HG03558 (cell line): Measurements from ENCODE around the gene SRSF3.
"Not testable (repeated sequence)": the region's sequence is repeated elsewhere in the genome, so short reads cannot be mapped to it uniquely, and the experiment has no call there.

Experiments
- ATAC-seq: cut with Tn5 transposase; IDR thresholded peaks from one replicate; pipeline ENCODE4 v1.9.1; 2021; ENCODE audit warnings: moderate number of reproducible peaks; ENCODE audit not compliant: unreplicated experiment; ENCODE audit errors: extremely low read depth

SRSF3 gene

DNA sequence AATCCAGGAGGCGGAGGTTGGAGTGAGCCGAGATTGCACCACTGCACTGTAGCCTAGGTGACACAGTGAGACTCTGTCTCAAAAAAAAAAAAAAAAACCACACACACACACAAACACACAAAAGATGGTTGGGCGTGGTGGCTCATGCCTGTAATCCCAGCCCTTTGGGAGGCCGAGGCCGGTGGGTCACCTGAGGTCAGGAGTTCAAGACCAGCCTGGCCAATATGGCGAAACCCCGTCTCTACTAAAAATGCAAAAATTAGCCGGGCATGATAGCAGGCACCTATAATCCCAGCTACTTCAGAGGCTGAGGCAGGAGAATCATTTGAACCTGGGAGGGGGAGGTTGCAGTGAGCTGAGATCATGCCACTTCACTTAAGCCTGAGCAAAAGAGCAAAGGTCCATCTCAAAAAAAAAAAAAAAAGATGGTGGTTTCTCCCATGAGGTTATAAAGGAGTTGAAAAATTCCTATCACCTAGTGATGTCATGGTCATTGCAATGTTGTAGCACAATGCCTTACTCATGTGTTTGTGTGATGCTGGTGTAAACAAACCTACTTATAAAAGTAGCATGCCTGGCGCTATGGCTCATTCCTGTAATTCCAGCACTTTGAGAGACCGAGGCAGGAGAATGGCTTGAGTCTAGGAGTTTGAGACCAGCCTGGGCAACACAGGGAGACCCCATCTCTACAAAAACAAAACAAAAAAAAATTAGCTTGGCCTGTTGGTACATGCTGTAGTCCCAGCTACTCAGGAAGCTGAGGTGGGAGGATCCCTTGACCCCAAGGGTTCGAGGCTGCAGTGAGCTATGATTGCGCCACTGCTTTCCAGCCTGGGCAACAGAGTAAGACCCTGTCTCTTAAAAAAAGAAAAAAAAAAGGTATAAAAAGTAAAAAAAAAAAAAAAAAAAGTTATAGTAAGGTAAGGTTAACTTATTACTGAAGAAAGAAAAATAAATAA lies 21.5 kb upstream of the SRSF3 start:
- ATAC-seq: not testable (repeated sequence)

DNA sequence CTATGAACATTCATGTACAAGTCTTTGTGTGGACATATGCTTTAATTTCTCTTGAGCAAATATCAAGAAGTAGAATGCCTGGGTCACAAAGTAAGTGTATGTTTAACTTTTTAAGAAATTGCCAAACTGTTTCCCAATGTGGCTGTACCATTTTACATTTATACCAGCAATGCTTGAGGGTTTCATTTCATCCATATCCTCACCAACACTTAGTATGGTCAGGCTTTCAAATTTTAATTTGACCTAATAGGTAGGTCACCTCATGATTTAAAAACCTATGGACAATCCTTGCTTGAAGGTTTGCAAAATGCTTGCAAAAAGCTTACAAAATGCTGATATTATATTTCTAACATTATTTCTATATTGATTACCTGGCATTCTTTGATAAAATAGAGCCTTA lies 19.5 kb upstream of the SRSF3 start:
- ATAC-seq: no peak

DNA sequence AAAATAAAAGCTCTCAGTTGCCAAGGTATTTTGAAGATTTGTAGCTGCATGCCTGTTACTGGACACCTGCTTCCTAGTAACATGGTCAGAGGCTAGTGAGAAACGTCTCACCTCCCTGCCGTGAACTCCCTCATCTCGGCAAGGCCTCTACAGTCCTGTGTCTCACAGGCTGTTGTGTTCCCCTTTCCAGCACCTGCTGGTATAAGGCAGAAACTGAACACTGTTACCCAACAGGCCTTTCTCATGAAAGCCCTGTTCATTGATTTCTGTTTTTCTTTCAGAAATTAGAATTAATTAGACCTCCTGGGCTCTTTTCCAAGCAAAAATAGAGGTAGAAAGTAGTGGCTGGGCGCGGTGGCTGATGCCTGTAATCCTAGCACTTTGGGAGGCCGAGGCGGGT lies 17.6 kb upstream of the SRSF3 start:
- no peak for ATAC-seq

DNA sequence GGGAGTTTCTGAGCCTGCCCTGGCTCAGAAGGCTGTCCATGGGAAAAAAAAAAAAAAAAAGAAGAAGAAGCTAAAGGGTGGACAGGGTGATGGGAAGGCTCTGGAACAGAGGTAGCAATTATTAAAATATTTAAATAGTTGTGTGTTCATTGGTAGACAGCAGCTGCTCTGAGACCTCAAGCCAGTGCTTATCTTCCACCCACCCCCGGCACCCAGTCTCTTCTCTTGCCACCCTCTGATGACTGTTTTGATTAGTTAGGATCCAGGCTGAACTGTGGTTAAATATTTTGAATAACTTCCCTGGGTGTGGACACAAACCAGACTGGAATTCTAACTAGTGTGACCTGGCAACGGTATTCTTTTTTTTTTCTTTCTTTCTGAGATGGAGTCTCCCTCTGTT lies 16.9 kb upstream of the SRSF3 start:
- ATAC-seq: no peak

DNA sequence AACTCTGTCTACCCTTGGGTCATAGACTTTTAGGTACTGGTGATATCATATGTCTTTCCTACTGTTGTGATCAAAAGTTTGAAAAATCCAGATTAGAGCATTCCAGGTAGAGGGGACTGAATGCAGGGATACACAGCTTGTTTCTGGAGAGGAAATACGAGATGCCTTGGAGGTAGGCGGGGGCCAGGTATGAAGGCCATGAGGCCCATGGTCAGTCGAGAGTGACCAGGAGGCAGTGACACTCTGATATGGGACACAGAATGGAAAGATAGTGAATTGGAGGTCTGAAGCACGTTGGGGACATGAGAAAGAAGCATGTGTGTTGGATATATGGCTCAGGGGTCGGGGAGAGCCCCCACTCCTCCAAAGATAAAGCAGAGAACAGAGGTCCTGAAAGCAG lies 16.1 kb upstream of the SRSF3 start:
- ATAC-seq: no peak

DNA sequence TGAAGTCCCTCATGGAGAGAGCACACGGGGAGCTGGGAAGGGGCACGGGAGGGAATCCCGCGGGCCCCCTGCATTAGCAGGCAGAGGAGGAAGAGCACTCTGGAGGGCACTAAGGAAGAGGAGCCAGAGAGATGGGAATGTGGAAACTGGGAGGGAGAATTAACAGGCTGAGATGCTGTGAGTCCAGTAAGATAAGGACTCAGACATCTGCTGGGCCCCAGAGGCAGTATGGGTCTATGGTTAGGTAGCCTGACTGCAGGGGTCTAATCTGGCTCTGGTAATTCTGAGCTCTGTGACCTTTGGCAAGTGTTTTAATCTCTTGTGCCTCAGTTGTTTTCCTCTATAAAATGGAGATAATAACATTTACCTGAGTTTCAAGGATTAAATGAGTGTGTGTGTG lies 15.7 kb upstream of the SRSF3 start:
- no peak for ATAC-seq

DNA sequence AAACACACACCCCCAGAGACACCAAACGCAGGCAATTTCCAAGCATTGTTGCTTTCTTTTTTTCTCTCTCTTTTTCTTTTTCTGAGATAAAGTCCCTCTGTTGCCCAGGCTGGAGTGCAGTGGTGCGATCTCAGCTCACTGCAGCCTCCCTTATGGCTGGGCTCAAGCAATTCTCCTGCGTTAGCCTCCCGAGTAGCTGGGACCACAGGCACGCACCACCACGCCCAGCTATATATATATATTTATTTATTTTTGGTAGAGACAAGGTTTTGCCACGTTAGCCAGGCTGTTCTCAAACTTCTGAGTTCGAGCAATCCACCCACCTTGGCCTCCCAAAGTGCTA lies 14.0 kb upstream of the SRSF3 start:
- no peak for ATAC-seq

DNA sequence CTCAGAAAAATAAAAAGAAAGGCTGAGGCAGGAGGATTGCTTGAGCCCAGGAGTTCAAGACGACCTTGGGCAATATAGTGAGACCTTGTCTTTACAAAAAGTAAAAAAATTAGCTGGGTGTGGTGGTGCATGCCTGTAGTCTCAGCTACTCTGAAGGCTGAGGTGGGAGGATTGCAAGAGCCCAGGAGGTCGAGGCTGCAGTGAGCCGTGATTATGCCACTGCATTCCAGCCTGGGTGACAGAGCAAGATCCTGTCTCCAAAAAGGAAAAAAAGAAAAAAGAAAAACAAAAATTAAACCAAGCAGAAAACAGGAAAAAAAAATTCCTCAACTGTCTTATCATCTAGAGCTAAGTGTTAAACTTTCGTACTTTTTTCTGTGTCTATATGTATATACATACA lies 12.4 kb upstream of the SRSF3 start:
- ATAC-seq: no peak

DNA sequence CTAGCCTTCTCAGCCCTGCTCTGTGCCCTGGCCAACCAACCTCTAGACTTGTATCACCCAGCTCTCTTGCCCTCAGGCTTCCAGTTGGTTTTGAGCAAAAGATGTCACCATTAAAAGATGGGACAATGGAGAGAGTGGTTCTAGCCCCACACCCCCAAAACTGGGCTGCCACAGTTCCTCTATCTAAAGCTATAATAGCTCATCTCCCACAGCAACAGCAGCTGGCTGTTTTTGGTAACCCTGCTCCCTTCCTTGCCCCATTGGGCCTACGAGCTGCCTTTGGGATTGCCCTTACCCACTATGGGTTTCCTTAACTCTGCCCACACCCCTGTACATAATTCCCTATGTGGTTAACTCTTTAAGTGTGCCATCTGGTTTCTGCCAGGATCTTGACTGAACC lies 7.6 kb upstream of the SRSF3 start:
- no peak for ATAC-seq

DNA sequence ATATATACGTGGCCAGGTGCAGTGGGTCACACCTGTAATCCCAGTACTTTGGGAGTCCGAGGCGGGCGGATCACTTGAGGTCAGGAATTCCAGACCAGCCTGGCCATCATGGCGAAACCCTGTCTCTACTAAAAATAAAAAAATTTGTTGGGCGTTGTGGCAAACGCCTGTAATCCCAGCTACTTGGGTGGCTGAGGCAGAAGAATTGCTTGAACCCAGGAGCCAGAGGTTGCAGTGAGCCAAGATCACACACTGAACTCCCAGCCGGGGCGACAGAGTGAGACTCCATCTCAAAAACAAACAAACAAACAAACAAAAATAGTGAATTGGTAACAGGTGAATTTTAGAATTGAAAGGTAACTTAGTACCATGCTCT lies 5.1 kb upstream of the SRSF3 start:
- ATAC-seq: not testable (repeated sequence)

DNA sequence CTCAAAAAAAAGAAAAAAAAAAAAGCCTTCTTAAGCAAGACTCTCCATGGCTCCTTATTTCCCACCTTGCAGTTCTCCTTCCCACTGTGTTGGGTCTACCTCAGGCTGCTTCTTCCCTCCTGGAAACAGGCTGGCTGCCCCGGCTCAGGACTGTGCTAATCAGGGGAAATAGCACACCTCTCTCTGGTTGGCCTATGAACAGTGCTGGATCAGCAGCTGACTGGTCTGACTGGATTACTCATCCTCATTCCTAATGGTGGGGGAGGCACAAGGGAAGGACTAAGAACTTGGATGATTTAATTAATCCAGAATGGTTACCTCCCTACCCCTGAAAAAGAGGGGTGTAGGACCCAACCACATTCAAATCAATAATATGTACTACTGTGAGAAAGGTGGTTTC lies 3.9 kb upstream of the SRSF3 start:
- no peak for ATAC-seq

DNA sequence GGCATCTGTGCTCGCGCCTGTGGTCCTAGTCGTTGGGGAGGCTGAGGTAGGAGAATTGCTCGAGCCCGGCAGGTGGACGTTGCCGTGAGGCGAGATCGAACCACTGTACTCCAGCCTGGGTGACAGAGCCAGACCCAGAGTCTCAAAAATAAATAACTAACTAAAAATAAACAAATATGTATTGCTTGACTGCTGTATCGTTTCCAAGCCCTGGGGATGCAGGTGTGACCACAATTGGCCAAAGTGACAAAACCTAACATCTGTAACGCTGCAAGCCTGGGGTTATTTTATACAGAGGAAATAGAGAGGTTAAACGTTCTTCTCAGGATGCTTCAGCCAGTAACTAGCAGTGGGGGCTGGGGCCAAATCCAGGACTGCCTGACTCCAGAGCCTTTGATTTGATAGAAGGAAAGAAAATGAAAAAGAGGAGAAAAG lies 1.9 kb upstream of the SRSF3 start:
- ATAC-seq: no peak

DNA sequence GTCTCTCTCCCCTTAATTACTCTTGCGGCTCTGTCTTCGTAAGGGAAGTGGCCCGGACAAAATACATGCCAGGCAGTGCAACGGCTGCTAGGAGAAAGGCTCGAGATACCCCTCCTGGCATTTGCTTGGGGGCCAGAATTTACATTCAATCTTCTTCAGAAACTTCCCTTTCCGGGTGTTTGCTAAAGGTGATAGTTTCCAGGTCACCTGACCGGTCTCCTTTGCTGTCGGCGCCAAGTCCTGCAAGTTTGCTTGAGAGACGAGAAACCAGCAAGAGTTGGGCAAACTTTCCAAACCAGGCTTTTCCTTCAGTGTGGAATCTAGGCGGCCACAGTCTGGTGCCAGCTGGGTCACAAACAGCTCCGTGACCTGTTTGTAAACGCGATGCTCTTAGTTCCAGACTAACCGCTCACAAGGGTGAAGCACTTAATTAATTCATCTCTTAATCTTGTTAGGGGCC lies 563 bp upstream of the SRSF3 start:
- peak; percentile 4 for ATAC-seq

DNA sequence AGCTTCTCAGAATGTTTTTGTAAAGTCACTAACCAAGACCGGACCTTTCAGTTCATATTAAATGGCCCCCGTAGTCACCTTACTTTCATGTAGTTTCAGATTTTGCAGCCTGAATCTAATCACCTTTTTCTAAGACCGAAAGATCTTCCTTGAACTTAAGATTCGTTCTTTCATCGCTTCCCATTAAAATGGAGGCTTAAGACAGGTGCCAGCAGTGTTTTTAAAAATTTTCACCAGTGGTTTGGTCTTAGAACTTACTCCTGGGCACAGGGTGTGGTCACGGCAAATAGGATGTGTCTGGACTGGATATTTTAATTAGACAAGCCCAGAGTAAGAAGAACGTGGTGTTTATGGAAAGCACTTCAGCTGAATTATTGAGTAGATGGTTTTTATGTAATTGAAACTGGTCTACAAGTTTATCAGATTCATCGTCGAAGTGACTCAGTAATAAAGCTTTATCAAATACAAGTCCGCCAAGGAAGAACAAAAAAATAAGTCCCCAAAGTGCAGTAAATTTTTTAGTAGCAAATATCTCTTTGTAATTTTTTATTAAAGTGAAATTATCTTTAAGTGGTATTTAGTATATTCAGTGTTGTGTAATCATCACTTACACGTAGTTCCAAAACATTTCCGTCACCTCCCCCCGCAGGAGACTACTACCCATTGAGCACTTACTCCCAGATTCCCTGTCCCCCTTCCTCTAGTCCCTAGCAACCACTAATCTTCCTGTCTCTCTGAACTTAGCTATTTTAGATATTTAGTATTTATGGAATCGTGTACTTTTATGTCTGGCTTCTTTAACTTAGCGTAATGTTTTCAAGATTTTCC lies 868 bp downstream of the SRSF3 start:
- no peak for ATAC-seq

DNA sequence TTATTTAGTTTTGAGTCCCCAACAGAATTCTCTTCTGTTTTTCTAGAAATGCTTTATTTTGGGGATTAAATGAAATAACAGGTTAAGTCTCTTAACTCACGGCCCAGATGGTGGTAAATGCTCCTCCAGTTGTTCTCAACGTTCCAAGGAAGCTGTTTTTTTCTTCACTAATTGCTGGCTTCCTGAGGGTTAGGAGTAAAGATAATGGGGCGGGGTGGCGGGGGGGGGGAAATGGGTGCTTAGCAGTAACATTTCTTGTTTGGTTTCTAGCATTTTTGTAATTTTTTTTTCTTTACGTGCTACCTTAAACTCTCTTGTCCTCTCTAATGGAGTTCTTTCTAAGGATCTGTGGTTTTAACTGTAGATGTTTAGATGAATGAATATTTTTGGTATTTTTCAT lies 2.2 kb downstream of the SRSF3 start:
- ATAC-seq: no peak

DNA sequence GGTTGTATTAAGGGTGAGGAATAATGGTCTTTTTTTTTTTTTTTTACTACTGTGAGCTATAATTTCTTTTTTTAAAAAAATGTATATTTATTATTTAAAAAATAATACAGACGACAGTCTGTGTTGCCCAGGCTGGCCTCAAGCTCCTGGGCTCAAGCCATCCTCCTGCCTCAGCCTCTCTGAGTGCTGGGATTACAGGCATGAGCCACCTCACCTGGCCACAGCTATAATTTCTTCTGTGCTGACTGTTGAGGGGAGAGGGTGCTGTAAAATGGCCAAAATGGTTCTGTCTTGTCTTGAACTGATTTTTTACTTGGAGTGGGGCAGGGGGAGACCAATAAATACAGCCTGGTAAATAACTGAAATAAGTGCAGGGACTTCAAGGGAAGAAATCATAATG lies 3.6 kb downstream of the SRSF3 start:
- no peak for ATAC-seq

DNA sequence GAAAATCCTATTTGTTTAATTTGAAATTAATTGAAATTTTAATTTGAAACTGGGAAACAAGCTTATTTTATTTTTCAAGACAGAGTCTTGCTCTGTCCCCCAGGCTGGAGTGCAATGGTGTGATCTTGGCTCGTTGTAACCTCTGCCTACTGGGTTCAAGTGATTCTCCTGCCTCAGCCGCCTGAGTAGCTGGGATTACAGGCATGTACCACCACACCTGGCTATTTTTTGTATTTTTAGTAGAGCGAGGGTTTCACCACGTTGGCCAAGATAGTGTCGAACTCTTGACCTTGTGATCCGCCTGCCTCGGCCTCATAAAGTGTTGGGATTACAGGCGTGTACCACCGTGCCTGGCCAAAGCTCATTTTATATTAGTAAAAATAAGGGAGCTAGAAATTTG lies 4.2 kb downstream of the SRSF3 start:
- no peak for ATAC-seq

DNA sequence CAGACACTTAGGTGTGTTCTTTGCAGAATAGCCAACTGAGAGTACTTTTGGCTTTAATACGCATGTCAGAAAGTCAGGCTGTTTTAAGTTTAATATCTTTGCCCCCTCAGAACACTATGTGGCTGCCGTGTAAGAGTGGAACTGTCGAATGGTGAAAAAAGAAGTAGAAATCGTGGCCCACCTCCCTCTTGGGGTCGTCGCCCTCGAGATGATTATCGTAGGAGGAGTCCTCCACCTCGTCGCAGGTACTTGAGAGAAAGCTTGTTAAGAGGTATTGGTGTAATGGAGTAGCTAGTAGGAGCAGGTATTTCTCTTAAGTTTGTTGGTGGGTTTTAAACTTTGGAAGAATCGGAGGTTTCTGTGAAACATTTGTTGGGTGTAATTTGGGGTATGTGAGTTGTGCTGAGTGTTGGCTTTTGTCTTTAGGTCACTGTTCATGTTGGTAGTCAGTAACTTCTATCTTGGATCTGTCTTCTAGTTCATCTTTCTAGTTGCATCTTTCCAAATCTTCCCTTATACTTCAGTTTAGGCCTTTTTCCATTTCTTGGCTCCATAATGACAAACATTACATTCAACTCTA lies 4.7 kb downstream of the SRSF3 start:
- no peak for ATAC-seq

DNA sequence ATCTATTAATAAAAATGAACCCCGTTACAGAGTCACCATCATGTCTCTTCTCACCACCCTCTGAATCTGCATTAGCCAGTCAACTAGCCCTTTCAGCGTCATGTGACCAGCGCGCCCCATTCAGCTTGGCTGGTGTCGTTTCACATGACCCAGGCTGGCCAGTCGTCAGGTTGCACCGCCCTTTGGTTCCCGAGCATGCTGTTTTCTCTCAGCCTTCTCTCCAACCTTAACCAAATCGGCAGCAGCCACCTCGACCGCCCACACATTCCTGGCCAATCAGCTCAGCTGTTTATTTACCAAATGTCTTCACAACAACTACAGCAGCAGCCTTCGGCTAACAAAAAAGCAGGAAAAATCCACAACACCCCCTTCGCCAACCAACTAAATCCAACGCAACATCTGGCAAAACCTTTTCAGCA lies 5.6 kb downstream of the SRSF3 start:
- no peak for ATAC-seq

DNA sequence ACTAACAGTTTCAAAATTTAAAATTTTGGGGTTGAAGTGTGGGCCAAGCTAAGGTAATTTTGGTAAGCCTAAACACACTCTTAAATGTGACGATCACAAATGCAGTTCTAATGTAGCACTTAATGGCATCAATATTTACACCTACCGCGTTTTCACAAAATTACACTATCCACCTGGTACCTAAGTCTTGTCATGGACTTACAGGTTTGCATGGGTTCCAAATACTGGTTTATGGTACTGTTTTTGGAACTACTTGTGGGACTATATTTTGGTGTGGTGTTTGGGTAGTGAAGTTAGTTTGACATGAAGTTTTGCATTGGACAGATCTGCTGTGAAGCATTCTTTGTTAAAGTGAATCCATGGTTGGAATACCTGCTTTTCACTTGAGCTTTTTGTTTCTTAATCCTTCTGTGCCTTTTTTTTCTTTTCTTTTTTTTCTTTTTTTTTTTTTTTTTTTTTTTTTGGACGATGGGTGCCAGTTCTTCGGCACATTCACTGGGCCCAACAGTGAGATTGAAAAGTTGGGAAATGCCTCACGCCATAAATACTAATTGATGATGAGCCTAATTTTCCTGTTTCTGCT lies 6.5 kb downstream of the SRSF3 start:
- no peak for ATAC-seq

DNA sequence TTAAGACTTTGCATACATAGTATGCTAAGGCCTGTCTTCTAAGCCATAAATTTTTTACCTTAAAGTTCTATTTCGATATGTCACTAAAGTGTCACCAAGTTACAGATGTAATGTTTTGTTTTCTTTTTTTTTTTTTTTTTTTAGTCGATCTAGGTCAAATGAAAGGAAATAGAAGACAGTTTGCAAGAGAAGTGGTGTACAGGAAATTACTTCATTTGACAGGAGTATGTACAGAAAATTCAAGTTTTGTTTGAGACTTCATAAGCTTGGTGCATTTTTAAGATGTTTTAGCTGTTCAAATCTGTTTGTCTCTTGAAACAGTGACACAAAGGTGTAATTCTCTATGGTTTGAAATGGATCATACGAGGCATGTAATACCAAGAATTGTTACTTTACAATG lies 7.7 kb downstream of the SRSF3 start:
- not testable (repeated sequence) for ATAC-seq
